GM23248 (cell line): ENCODE results near the gene CNTLN. TPM values are rescaled to one million over a fixed set of nuclear protein-coding genes. Genes with fewer than 3 reads are reported as not detected.
A peak's percentile ranks its signal among the peaks of the same experiment; 100 is the strongest.
"Not testable (repeated sequence)": the region's sequence is repeated elsewhere in the genome, so short reads cannot be mapped to it uniquely, and the experiment has no call there.

Experiments used
- DNase-seq: peaks from one replicate; pipeline ENCODE4 v3.0.0-alpha.2; 2015
- H2AFZ ChIP-seq: fragments of 200-600 bp; sonication (generic); 2 replicates; pipeline ENCODE4 v1.6.1; 2016; ENCODE audit warnings: antibody characterized with exemption
- H3F3A ChIP-seq: fragments of 200-600 bp; sonication (generic); 2 replicates; pipeline ENCODE4 v1.6.1; 2016; ENCODE audit warnings: mild to moderate bottlenecking, antibody characterized with exemption, mixed run types; ENCODE audit not compliant: insufficient read depth
- H3K27ac ChIP-seq: fragments of 200-600 bp; sonication (generic); 2 replicates; pipeline ENCODE4 v1.5.1; 2016; ENCODE audit warnings: mild to moderate bottlenecking
- H3K27me3 ChIP-seq: fragments of 200-600 bp; sonication (generic); replicated peaks from 2 replicates; pipeline ENCODE4 v1.6.1; 2016; ENCODE audit warnings: mild to moderate bottlenecking; ENCODE audit not compliant: insufficient read depth
- H3K36me3 ChIP-seq: fragments of 200-600 bp; sonication (generic); 2 replicates; pipeline ENCODE4 v1.6.1; 2016; ENCODE audit warnings: low read depth, mild to moderate bottlenecking
- H3K4me1 ChIP-seq: fragments of 200-600 bp; sonication (generic); 2 replicates; pipeline ENCODE4 v1.6.1; 2016; ENCODE audit warnings: mild to moderate bottlenecking; ENCODE audit not compliant: insufficient read depth
- H3K4me2 ChIP-seq: fragments of 200-600 bp; sonication (generic); one replicate; pipeline ENCODE4 v1.6.1; 2016; ENCODE audit warnings: mild to moderate bottlenecking; ENCODE audit not compliant: unreplicated experiment
- H3K4me3 ChIP-seq: fragments of 200-600 bp; sonication (generic); 2 replicates; pipeline ENCODE4 v1.5.1; 2016; ENCODE audit warnings: mild to moderate bottlenecking
- H3K79me2 ChIP-seq: fragments of 200-600 bp; sonication (generic); 2 replicates; pipeline ENCODE4 v1.6.1; 2016; ENCODE audit warnings: mild to moderate bottlenecking; ENCODE audit not compliant: insufficient read depth
- H3K9ac ChIP-seq: fragments of 200-600 bp; sonication (generic); 2 replicates; pipeline ENCODE4 v1.6.1; 2016; ENCODE audit warnings: mild to moderate bottlenecking
- H3K9me2 ChIP-seq: fragments of 200-600 bp; sonication (generic); 2 replicates; pipeline ENCODE4 v1.6.1; 2016; ENCODE audit warnings: mixed run types, mild to moderate bottlenecking, moderate library complexity; ENCODE audit not compliant: insufficient read depth
- H3K9me3 ChIP-seq: fragments of 200-600 bp; sonication (generic); one replicate; pipeline ENCODE4 v1.6.1; 2017; ENCODE audit warnings: low read depth
- H4K20me1 ChIP-seq: fragments of 200-600 bp; sonication (generic); 2 replicates; pipeline ENCODE4 v1.6.0; 2016; ENCODE audit not compliant: insufficient read depth
- EZH2 ChIP-seq: fragments of 200-600 bp; sonication (generic); IDR thresholded peaks from 2 replicates; pipeline ENCODE4 v1.6.1; 2018; ENCODE audit warnings: antibody characterized with exemption, mild to moderate bottlenecking; ENCODE audit not compliant: insufficient read depth, poor library complexity, severe bottlenecking
- EZH2phosphoT487 ChIP-seq: fragments of 200-600 bp; sonication (generic); IDR thresholded peaks from 2 replicates; pipeline ENCODE4 v1.6.1; 2018; ENCODE audit warnings: antibody characterized with exemption, moderate library complexity, mild to moderate bottlenecking, low read depth; ENCODE audit not compliant: insufficient read depth
- WGBS, 2 experiments: methylation state at CpG; one replicate each; pipeline ENCODE4 v1.1.6; 2015 to 2017; ENCODE audit warnings: low lambda C conversion rate in 2 of 2, low coverage in 1 of 2; ENCODE audit errors: missing lambda C conversion rate in 2 of 2; 5-methylcytosine and 5-hydroxymethylcytosine counted together
- in situ Hi-C: fragments of 300-500 bp; cut with MboI; formaldehyde crosslinking; loops from 2 replicates; pipeline ENCODE4 v1.15.0; 2020
- polyA plus RNA-seq: library from polyadenylated mRNA; unstranded; fragments of >200 nt; fragmentation: Nextera tagmentation; extraction: Ambion mirVana; gene quantifications from 2 replicates; pipeline ENCODE4 v1.2.1, GENCODE V29; 2016
- total RNA-seq: library from RNA; depleted of rRNA; stranded (reverse); fragments of >200 nt; shearing (Covaris generic); gene quantifications from 2 replicates; pipeline ENCODE4 v1.2.3, GENCODE V29; 2014

Gene CNTLN
- total and polyA plus RNA-seq, 2 experiments from 2014 or later = 4.8 to 7.2 TPM

DNA sequence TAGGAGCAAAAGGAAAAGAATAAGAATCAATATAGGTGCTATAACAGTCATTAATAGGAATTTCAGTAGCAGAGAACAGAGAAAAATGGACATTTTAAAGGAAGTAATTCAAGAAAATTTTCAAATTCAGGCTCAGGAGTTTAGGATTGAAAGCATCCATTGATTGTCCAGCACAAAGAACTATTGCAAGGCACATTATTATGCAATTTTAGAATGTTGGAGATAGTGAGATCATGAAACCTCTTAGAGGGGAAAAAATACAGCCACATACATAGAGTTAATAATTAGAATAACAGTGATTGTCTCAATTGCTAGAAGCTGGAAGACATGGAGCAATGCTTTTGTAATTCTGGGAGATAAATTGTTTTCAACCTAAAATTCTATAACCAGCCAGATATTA is 31.5 kb downstream of the CNTLN start:
- no peaks in the 10 kb centered on the region for H3K9me2 ChIP-seq
- no peak for TF ChIP-seq EZH2phosphoT487
- no peak for TF ChIP-seq EZH2
- no peaks in the 10 kb centered on the region for H3K4me1 ChIP-seq
- in situ Hi-C loops = no loop called here
- peaks cover 8% of the 10 kb centered on the region; the same call in 1 of the 2 replicates for H3K36me3 ChIP-seq
- no peak overlapping the region for H3K4me3 ChIP-seq
- H3K27ac ChIP-seq = no peak overlapping the region
- H3K27me3 ChIP-seq = no peaks in the 10 kb centered on the region
- H3K9me3 ChIP-seq = no peaks in the 10 kb centered on the region
- no peak overlapping the region for H3K4me2 ChIP-seq
- H3K9ac ChIP-seq = no peak overlapping the region
- H3K79me2 ChIP-seq = peaks cover 65% of the 10 kb centered on the region
- H2AFZ ChIP-seq = no peak overlapping the region
- H4K20me1 ChIP-seq = no peaks in the 10 kb centered on the region
- DNase-seq = no peak
- no peaks in the 10 kb centered on the region for H3F3A ChIP-seq

DNA sequence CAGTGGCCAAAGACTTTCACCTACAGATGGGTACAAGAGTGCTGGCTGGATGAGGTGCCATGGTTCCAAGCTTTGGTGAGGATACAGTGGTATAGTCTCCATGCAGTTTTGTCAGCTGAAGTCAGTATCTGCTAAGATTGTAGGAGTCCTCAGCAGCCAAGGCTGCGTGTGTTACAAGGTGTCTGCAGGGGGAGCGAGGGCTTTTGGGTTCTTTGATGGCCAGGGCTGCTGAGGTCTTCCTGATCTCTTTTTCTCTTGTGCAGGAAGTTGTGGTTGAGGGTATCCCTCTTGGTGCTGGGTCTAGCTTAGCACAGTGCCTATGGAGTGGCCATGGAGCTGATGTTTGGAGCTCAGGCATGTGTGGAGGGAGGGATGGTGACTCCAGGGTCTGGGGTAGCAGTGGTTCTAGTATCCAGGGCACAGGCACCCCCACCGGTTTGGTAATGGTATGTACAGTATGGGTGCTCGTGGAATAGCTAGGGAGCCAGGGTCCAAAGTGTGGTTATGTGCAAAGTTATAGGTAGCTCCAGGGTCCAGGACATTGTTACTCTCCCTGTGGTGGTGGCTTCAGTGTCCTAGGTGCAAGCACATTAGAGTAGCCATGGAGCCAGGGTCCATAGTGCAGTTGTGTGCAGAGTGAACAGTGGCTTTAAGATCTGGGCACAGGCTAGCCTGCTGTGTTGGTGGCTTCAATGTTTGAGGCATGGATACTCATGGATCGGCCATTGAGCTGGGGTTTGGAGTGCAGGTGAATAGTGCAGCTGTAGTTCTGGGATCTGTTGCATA is 36.7 kb downstream of the CNTLN start:
- peaks cover 11% of the 10 kb centered on the region for H3K36me3 ChIP-seq
- in situ Hi-C loops = no loop called here
- no peak overlapping the region for H3K4me2 ChIP-seq
- no peaks in the 10 kb centered on the region for H3K4me1 ChIP-seq
- DNase-seq = no peak
- no peak overlapping the region for H2AFZ ChIP-seq
- H3K9me3 ChIP-seq = no peaks in the 10 kb centered on the region
- no peak overlapping the region for H3K4me3 ChIP-seq
- no peak overlapping the region for H3K9ac ChIP-seq
- no peaks in the 10 kb centered on the region for H3K27me3 ChIP-seq
- TF ChIP-seq EZH2 (no peak), EZH2phosphoT487 (no peak)
- 72 to 78% methylated on average over 5 of the region's 5 CpGs for WGBS, 2 experiments
- H3K9me2 ChIP-seq = no peaks in the 10 kb centered on the region
- no peaks in the 10 kb centered on the region for H3F3A ChIP-seq
- H3K79me2 ChIP-seq = peaks cover 86% of the 10 kb centered on the region
- no peak overlapping the region for H3K27ac ChIP-seq
- H4K20me1 ChIP-seq = no peaks in the 10 kb centered on the region

DNA sequence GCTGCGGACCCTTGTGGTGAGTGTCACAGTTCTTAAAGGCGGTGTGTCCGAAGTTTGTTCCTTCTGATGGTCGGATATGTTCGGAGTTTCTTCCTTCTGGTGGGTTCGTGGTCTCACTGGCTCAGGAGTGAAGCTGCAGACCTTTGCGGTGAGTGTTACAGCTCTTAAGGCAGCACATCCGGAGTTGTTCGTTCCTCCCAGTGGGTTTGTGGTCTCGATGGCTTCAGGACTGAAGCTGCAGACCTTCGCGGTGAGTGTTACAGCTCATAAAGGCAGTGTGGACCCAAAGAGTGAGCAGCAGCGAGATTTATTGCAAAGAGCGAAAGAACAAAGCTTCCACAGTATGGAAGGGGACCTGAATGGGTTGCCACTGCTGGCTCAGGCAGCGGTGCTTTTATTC is 42.7 kb downstream of the CNTLN start:
- H3K4me3 ChIP-seq, H3K36me3 ChIP-seq, H2AFZ ChIP-seq, in situ Hi-C loops, H3K27ac ChIP-seq, H3K9ac ChIP-seq, H3F3A ChIP-seq, H3K4me1 ChIP-seq, H3K4me2 ChIP-seq, H4K20me1 ChIP-seq, H3K9me3 ChIP-seq, H3K9me2 ChIP-seq, H3K27me3 ChIP-seq, DNase-seq: not testable (repeated sequence)
- peaks cover 74% of the 10 kb centered on the region for H3K79me2 ChIP-seq
- WGBS, 2 experiments = 96 to 99% methylated on average over 15 of the region's 15 CpGs

DNA sequence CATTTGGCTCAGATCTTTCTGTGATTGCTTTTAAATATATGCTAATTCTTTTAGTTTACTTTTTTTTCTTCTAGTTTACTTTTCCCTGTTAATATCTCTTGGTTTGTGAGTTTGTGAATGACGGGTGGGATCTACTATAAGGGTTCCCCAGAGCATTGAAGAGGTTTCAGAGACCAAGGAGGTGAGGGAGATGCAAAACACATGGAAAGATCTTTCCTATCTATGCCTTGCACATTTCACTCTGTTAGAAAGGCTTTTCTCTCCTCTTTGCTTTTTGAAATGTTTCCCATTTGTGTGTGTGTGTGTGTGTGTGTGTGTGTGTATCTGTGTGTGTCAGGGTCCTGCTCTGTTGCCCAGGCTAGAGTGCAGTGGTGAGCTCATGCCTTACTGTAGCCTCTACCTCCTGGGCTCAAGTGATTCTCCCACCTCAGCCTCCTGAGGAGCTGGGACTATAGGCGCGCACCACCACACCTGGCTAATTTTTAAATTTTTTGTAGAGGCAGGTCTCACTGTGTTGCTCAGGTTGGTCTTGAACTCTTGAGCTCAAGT is 50.7 kb downstream of the CNTLN start:
- no peak for DNase-seq
- no peak overlapping the region for H3K9ac ChIP-seq
- H3K4me3 ChIP-seq = no peak overlapping the region
- no peak overlapping the region for H3K4me2 ChIP-seq
- H3F3A ChIP-seq = no peaks in the 10 kb centered on the region
- in situ Hi-C loops = loop anchor here (10.0 kb wide), 1 partner anchor 61 kb away; no protein-coding TSS in a partner anchor
- TF ChIP-seq EZH2 (no peak), EZH2phosphoT487 (no peak)
- WGBS, 2 experiments = 97% methylated on average over 3 of the region's 3 CpGs
- no peaks in the 10 kb centered on the region for H3K9me3 ChIP-seq
- H3K9me2 ChIP-seq = no peaks in the 10 kb centered on the region
- no peaks in the 10 kb centered on the region for H3K27me3 ChIP-seq
- H3K4me1 ChIP-seq = no peaks in the 10 kb centered on the region
- H2AFZ ChIP-seq = no peak overlapping the region
- peaks cover 66% of the 10 kb centered on the region for H3K79me2 ChIP-seq
- H3K27ac ChIP-seq = no peak overlapping the region
- H4K20me1 ChIP-seq = no peaks in the 10 kb centered on the region
- H3K36me3 ChIP-seq = no peaks in the 10 kb centered on the region

DNA sequence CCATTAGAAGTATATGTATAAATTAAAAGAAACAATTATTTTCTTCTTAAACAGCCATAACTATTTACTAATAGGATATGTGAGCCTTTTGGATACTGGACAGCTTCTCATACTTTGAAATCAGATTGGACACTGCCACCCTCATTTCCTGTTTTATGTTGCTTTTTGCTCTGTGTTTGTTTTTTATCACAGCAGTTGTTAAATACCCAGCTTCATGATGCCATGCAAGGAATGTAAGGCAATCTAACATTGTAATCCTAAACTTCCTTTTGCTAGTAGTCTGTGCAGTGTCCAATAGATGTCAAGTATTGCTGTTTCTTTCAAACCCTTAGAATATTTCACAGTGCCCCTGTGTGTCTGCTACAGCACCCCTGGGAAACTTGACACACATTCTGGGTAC is 56.2 kb downstream of the CNTLN start:
- Histone ChIP-seq H3F3A (no peaks in the 10 kb centered on the region), H3K27ac (no peak overlapping the region), H3K4me1 (no peaks in the 10 kb centered on the region), H3K4me2 (no peak overlapping the region), H3K4me3 (no peak overlapping the region), H4K20me1 (no peaks in the 10 kb centered on the region), H3K27me3 (no peaks in the 10 kb centered on the region), H3K79me2 (peaks cover 27% of the 10 kb centered on the region), H3K9ac (no peak overlapping the region), H3K36me3 (no peaks in the 10 kb centered on the region), H3K9me2 (no peaks in the 10 kb centered on the region), H3K9me3 (no peaks in the 10 kb centered on the region), H2AFZ (no peak overlapping the region)
- in situ Hi-C loops = no loop called here
- TF ChIP-seq EZH2 (no peak), EZH2phosphoT487 (no peak)
- peak; percentile 2 for DNase-seq
